Measurements from ENCODE around the gene MMP14. TPM values are rescaled to one million over a fixed set of nuclear protein-coding genes. Genes with fewer than 3 reads are reported as not detected.

Gene MMP14
- total RNA-seq (2011; cell fraction: chromatin; rRNA removed; ENCODE audit: low replicate concordance) = 9.3 and 17.2 TPM in 2 replicates
- total RNA-seq (2011; cell fraction: nucleolus; rRNA removed) = 8.4 and 8.8 TPM in 2 replicates
- total RNA-seq (2011; cell fraction: nucleoplasm; rRNA removed) = 7.2 and 9.0 TPM in 2 replicates
- total RNA-seq (2014; rRNA removed) (0.36 and 0.65 TPM in 2 replicates), total RNA-seq (2014; rRNA removed; fragmentation: Illumina TruSeq; extraction: Trizol) (0.51 and 0.80 TPM in 2 replicates), total RNA-seq (2015; rRNA removed; fragmentation: Illumina TruSeq; extraction: Trizol) (0.94 and 0.98 TPM in 2 replicates), total RNA-seq (2021) (2.3 and 4.5 TPM in 2 replicates), polyA plus RNA-seq (2011; rRNA removed) (2.1 and 2.9 TPM in 2 replicates), polyA plus RNA-seq (2014; fragmentation: Illumina TruSeq; extraction: Trizol) (1.2 and 1.3 TPM in 2 replicates), polyA plus RNA-seq (2014; fragmentation: Nextera tagmentation; extraction: Ambion mirVana) (not detected), polyA plus RNA-seq (2014; rRNA removed) (2.8 and 5.8 TPM in 2 replicates), polyA minus RNA-seq (2011; rRNA and poly(A)+ RNA removed) (0.35 and 0.39 TPM in 2 replicates), Bru-seq, nascent RNA (percentile 50 among the genes with signal in this experiment), BruChase-seq, experiment 1, labeled RNA remaining after a 2-hour chase (percentile 50 among the genes with signal in this experiment), BruChase-seq, experiment 2, labeled RNA remaining after a 6-hour chase (percentile 57 among the genes with signal in this experiment)
- polyA plus RNA-seq (2011; cell fraction: cytosol; rRNA removed) = 3.2 and 3.4 TPM in 2 replicates
- 15.7 and 30.4 TPM in 2 replicates for polyA plus RNA-seq (2011; cell fraction: nucleus; rRNA removed)
- 1.5 and 4.9 TPM in 2 replicates for polyA plus RNA-seq (2012)
- polyA minus RNA-seq (2011; cell fraction: cytosol; rRNA and poly(A)+ RNA removed) = 1.0 TPM in 1 of 2 replicates, not detected in the other
- 2.0 and 2.6 TPM in 2 replicates for polyA minus RNA-seq (2011; cell fraction: nucleus; rRNA and poly(A)+ RNA removed)
- long read RNA-seq, experiment 1 = 0 reads
- long read RNA-seq, experiment 2 = 0 reads
- long read RNA-seq, experiment 3 = 0 reads

- H4K20me1 ChIP-seq (replicated peaks; ENCODE audit: control insufficient read depth, insufficient read depth, low read length) = no peaks in the 10 kb centered on the region
- ChIA-PET POLR2A (interaction anchor here (1.1 kb wide), 1 partner anchor 12 kb away, joined by 4 read pairs; no protein-coding TSS in a partner anchor), CTCF (ENCODE audit: low intra/inter-chr PET ratio) (no interaction called here)
- H3K27me3 ChIP-seq (ENCODE audit: control insufficient read depth in 2 of 2, insufficient read depth in 2 of 2, low read length in 2 of 2) = no peaks in the 10 kb centered on the region
- no peaks in the 10 kb centered on the region for H3K9me3 ChIP-seq (replicated peaks; ENCODE audit: control insufficient read depth, insufficient read depth, low read depth, low read length)
- no peak for FAIRE-seq
- H3K36me3 ChIP-seq (ENCODE audit: control insufficient read depth, insufficient read depth, low read length) = peaks cover 39% of the 10 kb centered on the region
- H3K27ac ChIP-seq (ENCODE audit: extremely low read depth, low read depth, low read length) = no peak within 1 kb of the TSS
- H3K4me3 ChIP-seq = no peak within 1 kb of the TSS
- H3K4me1 ChIP-seq (replicated peaks in 1 of 2; ENCODE audit: control insufficient read depth in 2 of 2, insufficient read depth in 2 of 2, low read length in 2 of 2) = peaks cover 0 to 11% of the 10 kb centered on the region in 2 experiments; a peak in 1 of 5 replicates
- H3K4me2 ChIP-seq (ENCODE audit: insufficient read depth, low read length) = no peak within 1 kb of the TSS
- DNase-seq (ENCODE audit: extremely low read depth in 1 of 4, low spot score in 3 of 4) = peak in 1 of 4 experiments; percentile 11
- intact Hi-C loops (cut with micrococcal nuclease) (no loop called here), in situ Hi-C loops (cut with MboI) (no loop called here)
- H3K9me1 ChIP-seq (ENCODE audit: control insufficient read depth, insufficient read depth, low read length) = no peaks in the 10 kb centered on the region
- BruUV-seq (replicated peaks) = no TSS peak
- H2AFZ ChIP-seq (ENCODE audit: low read depth, low read length) = no peak within 1 kb of the TSS
- H3K9ac ChIP-seq (ENCODE audit: insufficient read depth in 1 of 2, low read depth in 2 of 2, low read length in 2 of 2) = no peak within 1 kb of the TSS; a peak in 1 of 4 replicates
- ATAC-seq = no peak
- peaks cover 2% of the 10 kb centered on the region; the same call in 1 of the 3 replicates for H3K79me2 ChIP-seq (ENCODE audit: control insufficient read depth, insufficient read depth, low read length)
- 94% methylated on average over 26 of the region's 46 CpGs for WGBS (ENCODE audit: insufficient coverage, low coverage, missing lambda C conversion rate)
- TF ChIP-seq KLF13 (tag; IDR thresholded peaks at IDR 0.05; ENCODE audit: borderline replicate concordance, low read depth) (no peak), MTF1 (CRISPR knock-in tag; IDR thresholded peaks at IDR 0.05; ENCODE audit: borderline replicate concordance) (no peak), CHD1 (IDR thresholded peaks at IDR 0.05; ENCODE audit: low read length) (no peak), KHSRP (IDR thresholded peaks at IDR 0.05) (no peak), RBFOX2 (IDR thresholded peaks at IDR 0.05; ENCODE audit: low read depth, low read length) (0 out of 2 replicates have a peak, but pooled peaks have one; percentile 9), ZFP30 (CRISPR knock-in tag; IDR thresholded peaks at IDR 0.05; ENCODE audit: borderline replicate concordance) (no peak), KAT7 (CRISPR knock-in tag; IDR thresholded peaks at IDR 0.05; ENCODE audit: borderline replicate concordance) (no peak), HNRNPUL1 (IDR thresholded peaks at IDR 0.05; ENCODE audit: low read length) (no peak), POLR2G (IDR thresholded peaks at IDR 0.05; ENCODE audit: low read depth, low read length) (peak; percentile 42; the same call in 1 of the 2 replicates), MAFF (IDR thresholded peaks at IDR 0.05; ENCODE audit: low read length) (no peak)
- TF ChIP-seq, protein P1, sequence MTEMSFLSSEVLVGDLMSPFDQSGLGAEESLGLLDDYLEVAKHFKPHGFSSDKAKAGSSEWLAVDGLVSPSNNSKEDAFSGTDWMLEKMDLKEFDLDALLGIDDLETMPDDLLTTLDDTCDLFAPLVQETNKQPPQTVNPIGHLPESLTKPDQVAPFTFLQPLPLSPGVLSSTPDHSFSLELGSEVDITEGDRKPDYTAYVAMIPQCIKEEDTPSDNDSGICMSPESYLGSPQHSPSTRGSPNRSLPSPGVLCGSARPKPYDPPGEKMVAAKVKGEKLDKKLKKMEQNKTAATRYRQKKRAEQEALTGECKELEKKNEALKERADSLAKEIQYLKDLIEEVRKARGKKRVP (CRISPR knock-in tag; IDR thresholded peaks at IDR 0.05) = no peak
- TF ChIP-seq, protein P2, sequence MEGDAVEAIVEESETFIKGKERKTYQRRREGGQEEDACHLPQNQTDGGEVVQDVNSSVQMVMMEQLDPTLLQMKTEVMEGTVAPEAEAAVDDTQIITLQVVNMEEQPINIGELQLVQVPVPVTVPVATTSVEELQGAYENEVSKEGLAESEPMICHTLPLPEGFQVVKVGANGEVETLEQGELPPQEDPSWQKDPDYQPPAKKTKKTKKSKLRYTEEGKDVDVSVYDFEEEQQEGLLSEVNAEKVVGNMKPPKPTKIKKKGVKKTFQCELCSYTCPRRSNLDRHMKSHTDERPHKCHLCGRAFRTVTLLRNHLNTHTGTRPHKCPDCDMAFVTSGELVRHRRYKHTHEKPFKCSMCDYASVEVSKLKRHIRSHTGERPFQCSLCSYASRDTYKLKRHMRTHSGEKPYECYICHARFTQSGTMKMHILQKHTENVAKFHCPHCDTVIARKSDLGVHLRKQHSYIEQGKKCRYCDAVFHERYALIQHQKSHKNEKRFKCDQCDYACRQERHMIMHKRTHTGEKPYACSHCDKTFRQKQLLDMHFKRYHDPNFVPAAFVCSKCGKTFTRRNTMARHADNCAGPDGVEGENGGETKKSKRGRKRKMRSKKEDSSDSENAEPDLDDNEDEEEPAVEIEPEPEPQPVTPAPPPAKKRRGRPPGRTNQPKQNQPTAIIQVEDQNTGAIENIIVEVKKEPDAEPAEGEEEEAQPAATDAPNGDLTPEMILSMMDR (IDR thresholded peaks at IDR 0.05 in 2 of 3, conservative IDR thresholded peaks at IDR 0.05 in 1 of 3; ENCODE audit: insufficient read depth in 2 of 3, low read depth in 1 of 3, low read length in 3 of 3) = 0 out of 6 replicates have a peak, but pooled peaks of 1 of the 3 experiments have one; percentile 17
These were observed at the start of gene MMP14 for GRCh38 chr14:22836301-22837113. TSS of gene MMP14 (plus strand) at chr14:22836585. CDS start at chr14:22836818, 233 bp downstream.

Measured in K562 (cell line).